T-helper 22 cell (primary cell): Measurements from ENCODE around the gene TMEM33.

Experiments
- DNase-seq: peaks from one replicate; pipeline ENCODE4 v3.0.0-alpha.2; 2020; ENCODE audit warnings: low read depth

TMEM33 gene

GRCh38 chr4:41998019-41998418, 62.8 kb downstream of the TMEM33 start:
- DNase-seq, result no peak

GRCh38 chr4:41999321-41999720, 64.1 kb downstream of the TMEM33 start:
- no peak for DNase-seq

- DNase-seq, result no peak
Observed at GRCh38 chr4:42008011-42008786, 73.0 kb downstream of the TMEM33 start.
